Measurements from ENCODE around the gene LCOR. TPM values are rescaled to one million over a fixed set of nuclear protein-coding genes. Genes with fewer than 3 reads are reported as not detected.

Gene LCOR
- total and polyA plus RNA-seq, 8 donors = 4.5 to 34.2 (median 19.5) TPM

DNA sequence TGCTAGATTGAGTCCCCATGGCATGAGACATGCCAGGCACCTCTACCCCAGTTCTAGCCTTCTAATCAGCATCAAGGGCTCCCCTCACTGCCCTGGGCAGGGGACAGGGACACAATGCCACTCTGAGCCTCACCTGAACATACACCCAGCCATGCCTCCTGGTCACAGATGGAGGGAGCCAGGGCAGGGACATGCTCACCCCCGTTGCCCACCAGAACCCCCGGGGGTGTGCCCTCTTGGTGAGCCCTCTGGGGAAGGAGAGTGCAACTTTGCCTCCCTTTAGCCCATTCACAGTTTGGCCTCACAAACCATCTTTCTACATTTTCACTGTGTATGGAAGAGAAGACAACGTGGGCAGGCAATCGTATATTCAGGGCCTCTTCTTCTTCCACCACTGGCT, 167.2 kb downstream of the LCOR start:
- intact Hi-C loops (cut with DNase I) = no loop called here
- DNase-seq (no peak), FAIRE-seq (no peak), ATAC-seq (no peak)
- no peaks in the 10 kb centered on the region for H3K4me1 ChIP-seq
- H3K9me3 ChIP-seq = no peaks in the 10 kb centered on the region
- H3K36me3 ChIP-seq = no peaks in the 10 kb centered on the region
- no peak overlapping the region for H3K27ac ChIP-seq
- 93 to 95% methylated on average over 4 of the region's 4 CpGs for WGBS, 2 donors
- no peak overlapping the region for H3K4me3 ChIP-seq
- no peaks in the 10 kb centered on the region for H3K27me3 ChIP-seq
- TF ChIP-seq, protein P1, sequence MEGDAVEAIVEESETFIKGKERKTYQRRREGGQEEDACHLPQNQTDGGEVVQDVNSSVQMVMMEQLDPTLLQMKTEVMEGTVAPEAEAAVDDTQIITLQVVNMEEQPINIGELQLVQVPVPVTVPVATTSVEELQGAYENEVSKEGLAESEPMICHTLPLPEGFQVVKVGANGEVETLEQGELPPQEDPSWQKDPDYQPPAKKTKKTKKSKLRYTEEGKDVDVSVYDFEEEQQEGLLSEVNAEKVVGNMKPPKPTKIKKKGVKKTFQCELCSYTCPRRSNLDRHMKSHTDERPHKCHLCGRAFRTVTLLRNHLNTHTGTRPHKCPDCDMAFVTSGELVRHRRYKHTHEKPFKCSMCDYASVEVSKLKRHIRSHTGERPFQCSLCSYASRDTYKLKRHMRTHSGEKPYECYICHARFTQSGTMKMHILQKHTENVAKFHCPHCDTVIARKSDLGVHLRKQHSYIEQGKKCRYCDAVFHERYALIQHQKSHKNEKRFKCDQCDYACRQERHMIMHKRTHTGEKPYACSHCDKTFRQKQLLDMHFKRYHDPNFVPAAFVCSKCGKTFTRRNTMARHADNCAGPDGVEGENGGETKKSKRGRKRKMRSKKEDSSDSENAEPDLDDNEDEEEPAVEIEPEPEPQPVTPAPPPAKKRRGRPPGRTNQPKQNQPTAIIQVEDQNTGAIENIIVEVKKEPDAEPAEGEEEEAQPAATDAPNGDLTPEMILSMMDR (IDR thresholded peaks at IDR 0.05) = no peak

DNA sequence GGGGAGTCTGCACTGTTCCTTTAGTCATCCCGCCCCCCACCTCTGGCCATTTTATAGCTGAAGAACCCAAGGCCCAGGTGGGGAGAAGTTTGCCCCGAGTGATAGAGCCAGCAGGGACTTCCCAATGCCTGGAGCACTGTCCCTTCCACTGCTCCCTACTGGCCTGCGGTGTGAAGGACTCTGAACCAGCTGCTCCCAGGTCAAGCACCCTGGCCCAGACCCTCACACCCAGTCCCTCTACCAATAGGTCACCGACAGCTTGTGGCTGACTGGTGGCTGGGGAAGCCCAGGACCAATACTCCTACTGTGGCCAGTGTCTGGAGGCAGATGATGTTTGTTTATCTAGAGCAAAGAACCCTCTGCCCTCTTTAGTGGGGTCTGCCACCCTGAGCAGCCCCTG, 167.9 kb downstream of the LCOR start:
- FAIRE-seq (no peak), ATAC-seq (no peak), DNase-seq (no peak)
- no peaks in the 10 kb centered on the region for H3K27me3 ChIP-seq
- H3K4me3 ChIP-seq = no peak overlapping the region
- intact Hi-C loops (cut with DNase I) = no loop called here
- WGBS, 2 donors = 81 to 85% methylated on average over 4 of the region's 4 CpGs
- H3K36me3 ChIP-seq = no peaks in the 10 kb centered on the region
- TF ChIP-seq, protein P1 (IDR thresholded peaks at IDR 0.05) = no peak
- H3K27ac ChIP-seq = no peak overlapping the region
- no peaks in the 10 kb centered on the region for H3K4me1 ChIP-seq
- H3K9me3 ChIP-seq = no peaks in the 10 kb centered on the region

DNA sequence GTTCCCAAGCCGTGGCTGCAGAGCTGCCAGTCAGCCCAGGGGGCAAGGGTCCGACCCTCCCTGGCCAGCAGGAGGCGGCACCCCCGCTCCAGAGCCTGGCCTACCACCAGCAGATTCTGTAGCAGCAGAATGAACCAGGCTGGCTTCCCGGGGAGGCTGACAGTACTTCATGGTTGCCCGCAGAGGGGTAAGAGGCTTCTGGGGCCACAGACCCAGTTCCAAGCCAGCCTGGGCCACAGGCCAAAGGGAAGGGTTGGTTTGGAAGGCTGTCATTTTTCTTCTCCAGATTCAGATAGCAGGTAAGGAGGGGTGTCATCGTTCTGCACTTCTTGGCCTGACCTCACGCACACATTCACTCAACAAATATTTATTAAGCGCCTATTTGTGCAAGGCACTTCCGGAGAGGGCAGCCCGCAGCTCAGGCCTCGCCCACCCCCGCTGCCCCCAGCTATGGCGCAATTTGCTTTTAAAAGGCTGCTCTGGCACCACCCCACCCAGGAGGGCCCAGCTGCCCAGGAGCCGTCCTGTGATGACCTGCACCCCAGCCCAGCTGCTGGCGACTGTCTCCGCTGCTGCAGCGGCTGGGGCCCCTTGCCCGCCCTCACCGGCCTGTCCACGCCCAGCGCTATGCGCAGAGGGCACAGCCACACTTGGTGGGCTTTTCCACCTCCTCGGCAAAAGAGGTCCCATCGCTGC, 168.5 kb downstream of the LCOR start:
- TF ChIP-seq, protein P1 (IDR thresholded peaks at IDR 0.05) = no peak
- intact Hi-C loops (cut with DNase I) = no loop called here
- ATAC-seq (no peak), DNase-seq (no peak), FAIRE-seq (no peak)
- Histone ChIP-seq H3K4me1 (no peaks in the 10 kb centered on the region), H3K4me3 (no peak overlapping the region), H3K36me3 (no peaks in the 10 kb centered on the region), H3K27ac (no peak overlapping the region), H3K27me3 (no peaks in the 10 kb centered on the region), H3K9me3 (no peaks in the 10 kb centered on the region)
- 77 to 79% methylated on average over 25 of the region's 25 CpGs for WGBS, 2 donors

DNA sequence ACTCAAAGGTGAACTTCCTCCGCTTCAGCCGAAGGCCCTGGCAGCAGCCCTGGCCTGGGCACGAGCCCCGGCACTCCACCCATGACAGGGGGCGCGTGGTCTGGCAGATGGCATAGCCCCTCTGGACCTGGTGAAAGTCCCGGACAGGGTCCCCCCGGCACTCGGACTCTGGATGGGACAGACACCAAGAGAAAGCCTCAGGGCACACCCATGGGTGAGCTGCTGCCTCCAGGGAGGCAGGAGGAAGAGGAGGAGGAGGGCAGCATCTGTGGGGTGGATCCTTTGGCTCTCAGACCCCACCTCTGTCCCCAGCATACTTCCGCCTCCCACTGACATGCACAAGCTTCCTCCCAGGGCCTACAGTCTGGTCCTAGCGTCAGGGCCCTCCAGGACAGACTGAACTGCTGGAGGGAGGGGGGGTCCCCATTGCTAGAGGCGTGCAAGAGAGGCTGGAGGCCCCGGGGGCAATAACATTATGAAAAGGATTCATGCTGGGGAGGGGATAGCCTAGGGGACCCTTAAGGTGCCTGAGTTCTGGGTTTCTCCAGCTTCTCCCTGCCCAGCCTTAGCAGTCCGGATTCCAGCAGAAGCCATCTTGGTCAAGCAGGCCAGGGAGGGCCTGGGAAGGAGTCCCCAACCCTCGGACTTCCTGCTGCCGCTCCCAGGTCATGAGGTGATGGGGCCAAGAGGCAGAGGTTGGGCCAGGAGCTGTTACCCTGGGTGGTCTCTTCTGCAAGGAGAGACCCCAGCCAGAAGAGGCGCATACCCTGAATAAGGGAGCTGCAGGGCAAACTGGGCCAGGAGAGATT, 169.3 kb downstream of the LCOR start:
- no peak overlapping the region for H3K27ac ChIP-seq
- WGBS, 2 donors = 89 to 91% methylated on average over 17 of the region's 17 CpGs
- intact Hi-C loops (cut with DNase I) = no loop called here
- TF ChIP-seq, protein P1 (IDR thresholded peaks at IDR 0.05) = no peak
- H3K4me1 ChIP-seq = no peaks in the 10 kb centered on the region
- DNase-seq (no peak), FAIRE-seq (no peak), ATAC-seq (no peak)
- no peak overlapping the region for H3K4me3 ChIP-seq
- no peaks in the 10 kb centered on the region for H3K36me3 ChIP-seq
- no peaks in the 10 kb centered on the region for H3K9me3 ChIP-seq
- no peaks in the 10 kb centered on the region for H3K27me3 ChIP-seq

DNA sequence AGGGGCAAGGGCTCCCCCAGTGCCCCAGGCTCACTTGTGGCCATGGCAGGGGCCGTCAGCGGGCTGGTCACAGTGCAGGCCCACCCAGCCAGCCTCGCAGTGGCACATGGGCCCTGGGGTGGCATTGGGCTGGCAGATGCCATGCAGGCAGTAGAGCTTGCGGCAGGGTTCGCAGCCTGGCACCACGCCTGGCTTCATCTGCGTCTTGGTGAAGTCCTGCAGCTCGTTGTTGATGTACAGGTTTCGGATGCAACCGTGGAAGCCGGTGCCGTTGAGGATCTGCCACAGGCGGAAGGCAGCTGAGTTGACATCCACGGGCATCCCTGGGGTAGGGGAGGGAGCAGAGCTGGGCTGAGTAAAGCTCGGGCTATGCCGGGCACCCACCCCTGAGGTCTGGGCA, 170.6 kb downstream of the LCOR start:
- Histone ChIP-seq H3K4me1 (no peaks in the 10 kb centered on the region), H3K27ac (no peak overlapping the region), H3K9me3 (no peaks in the 10 kb centered on the region), H3K36me3 (no peaks in the 10 kb centered on the region), H3K4me3 (no peak overlapping the region), H3K27me3 (no peaks in the 10 kb centered on the region)
- FAIRE-seq (no peak), DNase-seq (peak in 1 of 6 donors; percentile 67), ATAC-seq (no peak)
- TF ChIP-seq, protein P1 (IDR thresholded peaks at IDR 0.05) = no peak
- intact Hi-C loops (cut with DNase I) = no loop called here
- WGBS, 2 donors = 93 to 94% methylated on average over 16 of the region's 16 CpGs
